HG03565 (cell line): ENCODE measurements around the gene ZSWIM5.
"Not testable (repeated sequence)": the region's sequence is repeated elsewhere in the genome, so short reads cannot be mapped to it uniquely, and the experiment has no call there.

Experiments used
- ATAC-seq: cut with Tn5 transposase; IDR thresholded peaks from one replicate; pipeline ENCODE4 v1.9.1; 2021; ENCODE audit warnings: mild to moderate bottlenecking, moderate library complexity; ENCODE audit not compliant: unreplicated experiment

Gene ZSWIM5

DNA sequence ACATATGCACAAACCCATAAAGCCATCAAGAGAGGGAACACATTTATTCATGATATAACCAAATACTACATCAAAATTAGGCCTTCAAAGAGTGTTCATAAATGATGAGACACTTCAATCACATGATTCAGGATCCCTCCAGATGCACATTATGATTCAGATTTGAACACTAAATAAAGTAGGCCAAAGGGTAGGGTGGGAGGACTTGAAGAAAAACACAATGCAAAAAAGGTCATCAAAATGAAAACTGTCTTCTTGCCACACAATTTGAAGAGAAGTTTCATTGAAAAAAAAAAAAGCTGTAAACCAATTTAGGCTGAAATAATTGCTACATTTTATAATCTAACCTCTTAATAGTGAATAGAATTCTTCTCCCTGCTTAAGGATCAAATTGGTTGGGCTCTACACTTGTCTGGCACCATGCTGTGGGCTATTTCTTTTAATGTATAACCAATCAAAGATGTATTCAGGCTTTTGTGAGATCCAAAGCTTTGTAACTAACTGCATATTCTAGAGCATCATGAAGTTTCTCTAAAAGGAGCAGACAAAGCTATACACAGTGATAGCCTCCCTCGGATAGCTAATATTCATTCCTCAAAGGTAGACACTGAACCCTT lies 58.1 kb downstream of the ZSWIM5 start:
- no peak for ATAC-seq

DNA sequence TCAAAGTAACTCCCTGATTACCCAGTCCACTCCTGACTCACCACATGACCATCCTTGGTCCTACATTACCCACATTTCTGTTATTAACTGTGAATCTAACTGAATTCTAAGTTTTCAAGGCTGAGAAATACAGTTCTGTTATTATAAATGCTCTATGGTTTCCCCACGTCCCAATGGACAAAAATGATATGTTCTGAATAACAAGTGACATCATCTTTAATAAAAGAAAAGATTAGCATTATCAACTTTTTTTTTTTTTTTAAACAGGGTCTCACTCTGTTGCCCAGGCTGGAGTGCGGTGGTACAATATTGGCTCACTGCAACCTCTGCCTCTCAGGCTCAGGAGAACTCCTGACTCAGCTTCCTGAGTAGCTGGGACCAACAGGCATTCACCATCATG lies 59.6 kb downstream of the ZSWIM5 start:
- no peak for ATAC-seq

DNA sequence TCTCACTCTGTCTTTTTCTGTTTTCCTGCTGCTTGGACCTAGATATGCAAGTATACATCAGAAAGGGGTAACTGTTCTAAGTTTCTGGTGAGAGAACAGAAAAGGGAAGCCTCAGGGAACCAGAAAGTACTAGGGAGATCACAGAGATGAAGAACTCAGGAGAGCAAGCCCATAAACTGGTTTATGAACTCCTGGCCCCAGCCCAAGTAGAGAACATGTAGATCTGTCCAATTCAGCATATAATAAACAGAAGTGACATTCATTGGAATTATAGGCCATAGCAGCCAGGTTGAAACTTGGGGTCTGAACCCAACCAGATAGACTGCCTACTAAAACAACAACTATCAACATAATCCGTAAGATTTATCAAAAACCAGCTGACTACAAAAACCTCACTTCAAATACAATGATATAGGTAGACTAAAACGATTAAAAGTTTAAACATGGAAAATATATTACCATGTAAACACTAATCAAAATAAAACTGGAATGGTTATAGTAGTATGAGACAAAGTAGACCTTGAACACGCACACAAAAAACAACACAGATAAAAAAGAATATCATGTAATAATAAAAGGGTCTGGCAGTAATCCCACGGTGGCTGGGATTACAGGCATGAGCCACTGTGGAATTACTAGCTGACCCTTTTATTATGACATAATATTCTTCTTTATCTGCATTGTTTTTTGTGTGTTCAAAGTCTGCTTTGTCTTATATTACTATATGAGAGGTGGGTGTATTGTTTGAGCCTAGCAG lies 65.0 kb downstream of the ZSWIM5 start:
- ATAC-seq: no peak

DNA sequence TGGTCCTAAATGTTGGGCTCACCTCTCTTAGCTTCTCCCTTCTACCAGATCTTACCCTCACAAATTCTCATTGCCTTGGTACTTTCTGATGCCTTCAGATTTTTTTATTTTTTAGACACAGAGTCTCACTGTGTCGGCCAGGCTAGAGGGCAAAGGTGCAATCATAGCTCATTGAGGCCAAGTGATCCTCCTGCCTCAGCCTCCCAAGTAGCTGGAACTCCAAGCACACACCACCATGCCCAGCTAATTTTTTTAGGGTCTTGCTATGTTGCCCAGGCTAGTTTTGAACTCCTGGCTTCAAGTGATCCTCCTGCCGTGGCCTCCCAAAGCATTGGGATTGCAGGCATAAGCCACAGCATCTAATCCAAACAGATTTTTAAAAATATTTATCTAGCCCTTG lies 69.4 kb downstream of the ZSWIM5 start:
- no peak for ATAC-seq

DNA sequence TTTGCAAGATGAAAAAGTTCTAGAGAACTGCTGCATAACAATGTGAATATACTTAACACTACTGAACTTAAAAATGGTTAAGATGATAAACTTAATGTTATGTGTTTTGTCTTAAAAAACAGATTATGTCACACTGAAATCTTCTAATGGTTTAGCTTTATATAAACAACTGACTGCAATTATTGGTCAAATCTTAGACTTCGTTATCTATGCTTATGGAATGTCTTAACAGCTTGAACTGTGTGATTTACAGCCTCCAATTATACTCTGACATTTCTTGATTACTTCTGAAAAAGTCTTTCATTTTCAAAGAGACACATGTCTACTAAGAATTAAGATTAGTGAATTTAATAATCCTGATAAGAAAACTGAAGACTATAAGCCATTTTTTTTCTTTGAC lies 71.1 kb downstream of the ZSWIM5 start:
- no peak for ATAC-seq

DNA sequence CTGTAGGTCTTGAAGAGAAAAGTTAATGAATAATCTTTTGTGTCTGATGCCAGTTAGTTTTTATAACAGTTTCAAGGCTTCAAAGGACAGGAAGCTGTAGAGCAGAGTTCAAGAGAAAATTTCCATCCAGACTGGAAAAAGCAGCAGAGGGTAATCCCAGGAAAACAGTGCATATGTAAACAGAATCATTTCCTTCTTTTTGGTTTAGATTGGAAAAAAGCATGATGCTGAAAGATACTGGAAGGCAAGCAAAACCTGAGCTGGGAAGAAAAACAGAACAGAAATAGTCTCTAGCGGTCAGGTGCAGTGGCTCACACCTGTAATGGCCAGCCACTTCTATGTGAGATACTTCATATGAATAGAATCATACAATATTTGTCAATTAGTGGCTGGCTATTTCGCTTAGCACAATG lies 71.9 kb downstream of the ZSWIM5 start:
- no peak for ATAC-seq

DNA sequence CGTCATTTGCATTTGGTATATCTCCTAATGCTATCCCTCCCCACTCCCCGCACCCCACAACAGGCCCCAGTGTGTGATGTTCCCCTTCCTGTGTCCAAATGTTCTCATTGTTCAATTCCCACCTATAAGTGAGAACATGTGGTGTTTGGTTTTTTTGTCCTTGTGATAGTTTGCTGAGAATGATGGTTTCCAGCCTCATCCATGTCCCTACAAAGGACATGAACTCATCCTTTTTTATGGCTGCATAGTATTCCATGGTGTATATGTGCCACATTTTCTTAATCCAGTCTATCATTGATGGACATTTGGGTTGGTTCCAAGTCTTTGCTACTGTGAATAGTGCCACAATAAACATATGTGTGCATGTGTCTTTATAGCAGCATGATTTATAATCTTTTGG lies 73.7 kb downstream of the ZSWIM5 start:
- not testable (repeated sequence) for ATAC-seq

DNA sequence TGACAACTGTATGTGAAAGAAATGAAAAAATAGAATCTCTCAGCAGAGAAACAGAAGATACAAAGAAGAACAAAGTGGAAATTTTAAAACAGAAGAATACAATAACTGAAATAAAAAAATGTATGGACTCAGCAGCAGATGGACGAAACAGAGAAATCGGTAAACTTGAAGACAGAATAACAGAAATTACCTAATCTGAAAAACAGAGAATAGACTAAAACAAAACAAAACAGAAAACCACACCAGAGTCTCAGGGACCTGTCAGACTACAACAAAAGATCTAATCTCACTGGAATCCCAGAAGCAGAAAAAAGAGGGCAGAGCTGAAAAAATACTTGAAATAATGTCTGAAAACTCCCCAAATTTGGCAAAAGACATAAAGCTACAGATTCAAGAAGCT lies 83.0 kb downstream of the ZSWIM5 start:
- ATAC-seq: no peak

DNA sequence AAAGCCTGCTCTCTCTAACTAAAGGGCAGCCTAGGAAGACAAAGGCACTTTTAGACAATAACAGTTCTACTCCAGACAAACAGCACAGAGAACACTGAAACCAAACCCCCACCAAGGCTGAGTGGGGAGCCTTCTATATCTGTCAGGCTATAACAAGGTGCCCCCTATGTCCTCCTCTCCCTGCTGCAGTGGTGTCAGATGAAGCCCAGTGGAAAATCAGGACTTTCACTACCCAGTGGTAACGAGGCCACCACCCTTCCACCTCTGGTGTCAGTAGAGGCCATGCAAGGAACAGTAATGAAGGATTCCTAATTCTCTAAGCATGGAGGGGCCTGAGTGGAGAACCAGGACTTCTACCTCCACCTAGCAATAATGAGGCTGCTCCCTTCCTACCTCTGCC lies 83.7 kb downstream of the ZSWIM5 start:
- no peak for ATAC-seq

DNA sequence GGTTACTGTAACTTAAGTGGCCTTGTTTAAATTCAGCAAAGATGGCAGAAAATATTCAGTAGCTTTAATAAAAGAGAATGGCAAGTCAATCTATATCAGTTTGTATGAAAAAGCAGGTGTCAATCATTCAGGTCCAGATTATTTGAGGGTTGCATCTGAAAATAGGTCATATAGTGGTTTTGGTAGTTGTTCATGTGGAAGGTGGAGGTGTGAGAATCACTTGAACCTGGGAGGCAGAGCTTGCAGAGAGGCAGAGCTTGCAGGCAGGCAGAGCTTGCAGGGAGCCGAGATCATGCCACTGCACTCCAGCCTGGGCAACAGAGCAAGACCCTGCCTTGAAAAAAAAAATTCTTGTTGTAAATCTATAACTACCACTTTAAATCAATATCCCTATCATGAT lies 88.6 kb downstream of the ZSWIM5 start:
- ATAC-seq: no peak

DNA sequence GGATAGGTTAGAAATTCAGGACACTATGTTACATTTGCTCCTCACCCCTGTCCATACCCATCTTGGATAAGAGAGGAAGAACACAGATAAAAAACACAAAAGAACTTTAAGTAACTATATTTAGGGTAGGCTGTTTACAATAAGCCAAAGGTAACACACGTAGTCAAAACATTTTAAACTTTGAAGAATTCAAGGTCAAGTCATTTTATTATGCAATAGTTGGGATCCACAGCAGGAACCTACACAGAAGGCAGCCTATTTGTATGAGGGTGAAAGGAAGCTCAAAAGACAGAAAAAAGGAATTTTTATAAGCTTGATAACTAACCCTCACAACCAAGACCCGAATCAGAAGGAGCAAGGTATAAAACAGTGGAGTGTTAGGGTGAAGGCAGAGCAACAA lies 89.6 kb downstream of the ZSWIM5 start:
- ATAC-seq: no peak

DNA sequence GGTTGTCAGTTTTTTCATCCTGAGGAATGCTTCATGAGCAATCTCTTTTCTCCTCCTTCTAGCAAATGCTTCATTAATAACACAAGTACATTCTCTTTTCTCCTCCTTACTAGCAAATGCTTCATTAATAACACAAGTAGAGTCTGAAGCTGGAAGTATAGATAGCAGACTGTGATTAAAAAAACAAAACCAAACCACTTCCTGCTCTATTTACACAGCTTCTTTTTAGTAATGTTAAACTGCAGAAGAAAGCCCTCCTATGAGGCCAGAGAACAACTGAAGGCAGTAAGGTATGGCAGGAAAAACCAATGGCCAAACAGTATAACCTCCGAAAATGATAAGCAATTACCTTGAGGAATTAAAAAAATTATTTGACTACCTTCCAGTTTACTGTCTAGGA lies 90.1 kb downstream of the ZSWIM5 start:
- ATAC-seq: no peak

DNA sequence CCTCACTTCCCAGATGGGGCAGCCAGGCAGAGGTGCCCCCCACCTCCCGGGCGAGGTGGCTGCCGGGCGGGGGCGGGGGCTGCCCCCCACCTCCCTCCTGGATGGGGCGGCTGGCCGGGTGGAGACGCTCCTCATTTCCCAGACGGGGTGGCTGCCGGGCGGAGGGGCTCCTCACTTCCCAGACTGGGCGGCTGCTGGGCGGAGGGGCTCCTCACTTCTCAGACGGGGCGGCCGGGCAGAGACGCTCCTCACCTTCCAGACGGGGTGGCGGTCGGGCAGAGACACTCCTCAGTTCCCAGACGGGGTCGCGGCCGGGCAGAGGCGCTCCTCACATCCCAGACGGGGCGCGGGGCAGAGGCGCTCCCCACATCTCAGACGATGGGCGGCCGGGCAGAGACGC lies 91.2 kb downstream of the ZSWIM5 start:
- not testable (repeated sequence) for ATAC-seq

DNA sequence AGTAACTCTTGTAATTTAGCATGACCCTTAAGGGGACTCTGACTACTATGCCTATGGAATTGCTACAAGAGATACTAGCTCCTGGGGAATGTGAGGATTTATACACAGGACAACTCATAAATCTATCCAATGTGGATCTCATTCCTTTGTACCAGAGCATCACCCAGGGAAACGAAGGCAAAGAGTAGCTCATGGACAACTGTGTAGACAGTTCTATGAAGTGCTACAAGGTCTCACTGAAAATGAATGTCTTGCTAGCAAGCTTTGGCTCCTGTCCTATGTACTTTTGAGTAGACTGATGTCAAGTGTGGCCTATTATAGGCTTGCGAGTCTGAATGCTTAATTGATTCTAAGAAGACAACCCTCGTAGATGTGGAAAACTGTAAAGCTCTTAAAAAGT lies 93.7 kb downstream of the ZSWIM5 start:
- ATAC-seq: no peak

DNA sequence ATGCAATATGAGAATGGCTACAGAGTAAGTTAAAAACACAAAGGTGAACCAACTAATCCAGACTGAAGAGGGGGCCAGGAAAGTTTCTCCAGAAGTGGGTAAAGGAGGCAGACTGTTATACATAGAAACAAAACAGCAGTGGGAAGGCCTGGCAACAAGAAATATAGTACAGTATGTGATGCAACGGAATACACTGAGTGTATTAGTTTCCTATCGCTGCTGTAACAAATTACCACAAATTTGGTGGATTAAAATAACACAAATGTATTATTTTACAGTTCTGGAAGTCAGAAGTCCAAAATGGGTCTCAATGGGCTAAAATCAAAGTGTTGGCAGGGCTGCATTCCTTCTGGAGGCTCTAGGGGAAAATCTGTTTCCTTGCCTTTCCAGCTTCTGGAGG lies 95.2 kb downstream of the ZSWIM5 start:
- ATAC-seq: no peak

DNA sequence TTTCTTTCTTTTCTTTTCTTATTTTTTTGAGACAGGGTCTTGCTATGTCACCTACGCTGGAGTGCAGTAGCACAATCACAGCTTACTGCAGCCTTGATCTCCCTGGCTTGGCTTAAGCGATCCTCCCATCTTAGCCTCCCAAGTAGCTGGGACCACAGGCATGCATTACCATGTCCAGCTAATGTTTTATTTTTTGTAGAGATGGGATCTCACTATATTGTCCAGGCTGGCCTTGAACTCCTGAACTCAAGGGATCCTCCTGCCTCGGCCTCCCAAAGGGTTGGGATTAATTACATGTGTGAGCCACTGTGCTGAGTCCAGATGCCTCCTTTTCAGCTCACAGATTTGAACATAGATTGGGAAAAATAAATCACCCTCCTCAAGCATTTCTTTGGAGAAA lies 98.6 kb downstream of the ZSWIM5 start:
- ATAC-seq: no peak

DNA sequence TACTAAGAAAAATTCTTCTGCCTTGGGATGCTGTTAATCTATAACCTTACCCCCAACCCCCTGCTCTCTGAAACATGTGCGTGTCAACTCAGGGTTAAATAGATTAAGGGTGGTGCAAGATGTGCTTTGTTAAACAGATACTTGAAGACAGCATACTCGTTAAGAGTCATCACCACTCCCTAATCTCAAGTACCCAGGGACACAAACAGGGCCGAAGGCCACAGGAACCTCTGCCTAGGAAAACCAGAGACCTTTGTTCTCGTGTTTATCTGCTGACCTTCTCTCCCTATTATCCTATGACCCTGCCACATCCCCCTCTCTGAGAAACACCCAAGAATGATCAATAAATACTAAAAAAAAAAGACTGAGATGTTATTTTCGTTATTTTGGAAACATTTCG lies 99.5 kb downstream of the ZSWIM5 start:
- ATAC-seq: not testable (repeated sequence)

DNA sequence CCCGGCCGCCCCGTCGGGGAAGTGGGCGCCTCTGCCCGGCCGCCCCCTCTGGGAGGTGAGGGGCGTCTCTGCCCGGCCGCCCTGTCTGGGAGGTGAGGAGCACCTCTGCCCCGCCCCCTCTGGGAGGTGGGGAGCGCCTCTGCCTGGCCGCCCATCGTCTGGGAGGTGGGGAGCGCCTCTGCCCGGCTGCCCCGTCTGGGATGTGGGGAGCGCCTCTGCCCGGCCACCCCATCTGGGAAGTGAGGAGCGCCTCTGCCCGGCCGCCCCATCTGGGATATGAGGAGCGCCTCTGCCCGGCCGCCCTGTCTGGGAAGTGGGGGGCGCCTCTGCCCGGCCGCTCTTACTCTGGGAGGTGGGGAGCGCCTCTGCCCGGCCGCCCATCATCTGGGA lies 100.3 kb downstream of the ZSWIM5 start:
- not testable (repeated sequence) for ATAC-seq

DNA sequence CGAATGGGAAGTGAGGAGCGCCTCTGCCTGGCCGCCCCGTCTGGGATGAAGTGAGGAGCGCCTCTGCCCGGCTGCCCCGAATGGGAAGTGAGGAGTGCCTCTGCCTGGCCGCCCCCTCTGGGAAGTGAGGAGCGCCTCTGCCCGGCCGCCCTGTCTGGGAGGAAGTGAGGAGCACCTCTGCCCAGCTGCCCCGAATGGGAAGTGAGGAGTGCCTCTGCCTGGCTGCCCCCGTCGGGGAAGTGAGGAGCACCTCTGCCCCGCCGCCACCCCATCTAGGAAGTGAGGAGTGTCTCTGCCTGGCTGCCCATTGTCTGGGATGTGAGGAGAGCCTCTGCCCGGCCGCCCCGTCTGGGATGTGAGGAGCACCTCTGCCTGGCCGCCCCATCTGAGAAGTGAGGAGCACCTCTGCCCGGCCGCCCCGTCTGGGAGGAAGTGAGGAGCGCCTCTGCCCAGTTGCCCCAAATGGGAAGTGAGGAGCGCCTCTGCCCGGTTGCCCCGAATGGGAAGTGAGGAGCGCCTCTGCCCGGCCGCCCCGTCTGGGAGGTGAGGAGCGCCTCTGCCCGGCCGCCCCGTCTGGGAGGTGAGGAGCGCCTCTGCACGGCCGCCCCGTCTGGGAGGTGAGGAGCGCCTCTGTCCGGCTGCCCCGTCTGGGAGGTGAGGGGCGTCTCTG lies 100.8 kb downstream of the ZSWIM5 start:
- not testable (repeated sequence) for ATAC-seq

DNA sequence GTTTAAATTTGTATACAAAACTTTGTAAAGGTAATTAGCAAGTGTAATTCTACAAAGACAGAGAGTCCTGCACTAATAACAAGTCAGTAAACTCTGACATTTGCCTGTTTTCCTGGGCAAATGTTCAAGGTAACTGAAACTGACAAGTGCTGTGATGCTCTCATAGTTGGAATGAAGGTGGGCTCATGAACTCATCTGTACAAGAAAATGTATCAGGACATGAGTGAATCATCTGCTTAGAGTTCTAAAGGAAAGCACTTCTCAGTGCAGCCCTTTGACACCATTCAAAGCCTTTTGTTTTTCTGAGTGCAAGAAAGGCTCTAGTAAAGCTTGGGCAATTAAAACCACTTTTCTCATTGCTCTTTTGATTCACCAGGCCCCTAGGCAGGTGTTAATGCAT lies 102.9 kb downstream of the ZSWIM5 start:
- no peak for ATAC-seq

DNA sequence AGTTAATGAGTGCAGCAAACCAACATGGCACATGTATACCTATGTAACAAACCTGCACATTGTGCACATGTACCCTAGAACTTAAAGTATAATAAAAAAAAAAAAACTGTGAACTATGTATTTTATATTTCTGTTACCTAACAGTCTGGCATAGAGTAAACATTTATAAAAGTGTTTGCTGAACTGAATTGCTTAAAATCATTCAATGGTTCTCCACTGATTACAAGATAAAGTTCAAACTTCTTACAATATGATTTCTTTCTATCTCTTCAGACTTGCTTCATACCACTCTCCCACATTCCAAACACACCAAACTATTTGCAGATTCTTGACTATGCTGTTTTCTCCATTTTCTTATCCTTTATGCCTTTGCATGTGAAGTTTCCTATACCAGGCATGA lies 104.5 kb downstream of the ZSWIM5 start:
- ATAC-seq: no peak

DNA sequence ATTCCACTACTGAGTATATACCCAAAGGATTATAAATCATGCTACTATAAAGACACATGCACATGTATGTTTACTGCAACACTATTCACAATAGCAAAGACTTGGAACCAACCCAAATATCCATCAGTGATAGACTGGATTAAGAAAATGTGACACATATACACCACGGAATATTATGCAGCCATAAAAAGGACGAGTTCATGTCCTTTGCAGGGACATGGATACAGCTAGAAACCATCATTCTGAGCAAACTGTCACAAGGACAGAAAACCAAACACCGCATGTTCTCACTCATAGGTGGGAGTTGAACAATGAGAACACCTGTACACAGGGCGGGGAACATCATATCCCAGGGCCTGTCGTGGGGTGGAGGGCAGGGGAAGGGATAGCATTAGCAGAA lies 104.9 kb downstream of the ZSWIM5 start:
- not testable (repeated sequence) for ATAC-seq
